Endometrial microvascular endothelial cells (primary cell): ENCODE data around the gene FAM118B. TPM values are rescaled to one million over a fixed set of nuclear protein-coding genes. Genes with fewer than 3 reads are reported as not detected.
"Not testable (repeated sequence)": the region's sequence is repeated elsewhere in the genome, so short reads cannot be mapped to it uniquely, and the experiment has no call there.

Source experiments
- in situ Hi-C: cut with HindIII; loops from 2 replicates; pipeline ENCODE4 v1.10.0; 2017; ENCODE audit warnings: low sequenced_read_pairs, low pct_unique_long_range_greater_than_20kb; ENCODE audit errors: inconsistent ontology term
- total RNA-seq: library from RNA; depleted of rRNA; stranded (reverse); fragments of >200 nt; gene quantifications from one replicate; pipeline ENCODE4 v1.2.3, GENCODE V29; 2015; ENCODE audit errors: inconsistent ontology term

The FAM118B gene
- total RNA-seq, 1 donor from 2014 or later: 33.2 TPM

- in situ Hi-C loops: no loop called here
Measured at GRCh38 chr11:126290887-126291286, 79.3 kb downstream of the FAM118B start.

- in situ Hi-C loops: no loop called here
Measured at GRCh38 chr11:126293726-126294125, 82.1 kb downstream of the FAM118B start.

- in situ Hi-C loops: no loop called here
Measured at GRCh38 chr11:126297004-126297403, 85.4 kb downstream of the FAM118B start.

DNA sequence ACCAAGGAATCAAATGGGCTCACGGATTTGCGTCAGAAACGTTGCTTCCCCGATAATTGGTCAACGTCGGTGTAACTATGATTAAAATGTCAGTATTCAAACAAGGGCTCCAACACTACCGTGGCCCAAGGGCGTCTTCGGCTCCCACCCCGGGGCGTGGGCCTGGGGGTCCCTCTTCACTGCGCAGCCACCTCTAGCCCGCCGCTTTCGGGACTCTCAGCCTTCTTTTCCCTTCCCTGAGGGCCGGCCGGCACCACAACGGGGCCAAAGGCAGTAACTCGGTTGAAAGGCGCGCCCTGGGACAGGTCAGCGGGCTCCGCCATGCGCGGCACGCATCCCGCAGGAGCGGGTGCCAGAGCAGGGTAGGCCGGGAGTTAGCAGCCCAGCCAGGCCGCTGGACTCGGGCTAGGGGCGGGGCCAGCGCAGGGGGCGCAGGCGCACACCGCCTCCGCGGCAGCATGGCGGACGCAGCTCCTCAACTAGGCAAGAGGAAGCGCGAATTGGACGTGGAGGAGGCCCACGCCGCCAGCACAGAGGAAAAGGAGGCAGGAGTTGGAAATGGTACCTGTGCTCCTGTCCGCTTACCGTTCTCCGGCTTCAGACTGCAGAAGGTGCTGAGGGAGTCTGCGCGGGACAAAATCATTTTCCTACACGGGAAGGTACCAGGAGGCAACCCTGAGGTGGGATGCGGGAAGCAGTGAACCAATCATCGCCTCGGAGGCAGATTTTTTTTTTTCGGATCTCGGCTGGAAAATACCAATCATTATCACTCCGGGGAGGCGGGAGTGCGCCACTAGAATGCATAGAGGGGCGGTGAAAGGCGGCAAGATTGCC is 92.3 kb downstream of the FAM118B start, which contains the start of gene DCPS:
DCPS (plus strand) TSS at position 438 of the 834 bp plus-strand sequence; CDS start at position 459, 21 bp downstream.
- in situ Hi-C loops: no loop called here

DNA sequence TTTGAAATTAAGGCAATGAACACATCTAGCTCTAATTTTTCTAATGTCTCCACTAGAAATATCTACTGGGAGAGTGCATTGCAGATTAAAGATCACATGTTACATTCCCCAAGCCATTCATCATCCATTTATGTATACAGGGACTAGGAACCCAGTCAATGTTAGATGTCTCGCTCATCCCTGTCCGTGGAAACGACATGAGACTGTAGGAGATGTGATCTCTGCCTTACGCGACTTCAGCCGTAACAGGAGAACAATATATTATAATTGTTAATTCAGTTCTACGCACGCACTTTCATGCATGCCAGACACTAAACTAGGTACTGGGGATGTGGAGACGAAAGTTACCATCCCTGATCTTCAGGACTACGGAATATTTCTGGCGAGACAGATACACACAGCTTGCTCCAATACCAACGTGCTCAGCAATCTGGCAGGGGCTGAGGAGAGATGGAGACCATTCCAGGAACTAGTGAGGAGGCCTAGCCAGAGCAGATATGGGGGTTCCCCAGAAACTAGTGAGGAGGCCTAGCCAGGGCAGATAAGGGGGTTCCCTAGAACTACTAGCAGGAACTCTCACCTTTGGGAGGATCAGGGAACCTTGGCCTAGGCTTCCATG is 93.0 kb downstream of the FAM118B start:
- in situ Hi-C loops: no loop called here

DNA sequence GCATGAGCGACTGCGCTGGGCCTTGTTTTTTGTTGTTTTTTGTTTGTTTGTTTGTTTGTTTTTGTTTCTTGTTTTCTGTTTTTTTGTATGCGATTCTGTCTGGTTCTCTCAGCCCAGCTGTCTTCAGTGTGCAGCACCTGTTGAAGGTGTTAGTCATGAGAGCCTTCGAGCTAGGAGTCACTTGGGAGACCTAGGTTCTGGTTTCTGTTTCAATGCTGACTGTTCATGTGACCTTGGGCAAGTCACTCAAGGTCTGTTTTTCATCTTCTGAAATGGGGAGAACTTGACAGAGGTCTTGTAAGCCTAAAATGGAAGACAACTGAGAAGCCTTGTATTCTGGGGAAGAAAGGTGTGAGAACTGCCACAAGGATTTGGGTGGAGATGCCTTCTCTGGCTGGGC is 94.1 kb downstream of the FAM118B start:
- in situ Hi-C loops: no loop called here

DNA sequence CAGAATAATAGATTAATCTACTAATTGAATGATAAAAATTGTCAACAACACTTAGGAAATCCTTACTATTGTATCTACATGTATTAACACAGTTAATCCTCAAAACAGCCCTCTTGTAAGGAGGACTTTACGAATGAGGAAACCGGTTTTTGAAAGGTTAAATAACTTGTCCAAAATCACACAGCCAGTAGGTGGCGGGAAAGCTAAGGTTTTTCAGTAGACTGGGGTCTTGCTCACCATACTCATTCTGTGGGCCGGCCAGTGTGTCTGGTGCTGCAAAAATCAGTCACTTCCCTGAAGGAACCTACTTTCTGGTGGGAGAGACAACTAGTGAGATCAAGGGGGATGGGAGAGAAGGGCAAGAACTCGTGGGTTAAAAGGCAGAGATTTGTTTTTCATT is 96.1 kb downstream of the FAM118B start:
- in situ Hi-C loops: no loop called here

- in situ Hi-C loops: no loop called here
Measured at GRCh38 chr11:126308271-126308671, 96.7 kb downstream of the FAM118B start.

DNA sequence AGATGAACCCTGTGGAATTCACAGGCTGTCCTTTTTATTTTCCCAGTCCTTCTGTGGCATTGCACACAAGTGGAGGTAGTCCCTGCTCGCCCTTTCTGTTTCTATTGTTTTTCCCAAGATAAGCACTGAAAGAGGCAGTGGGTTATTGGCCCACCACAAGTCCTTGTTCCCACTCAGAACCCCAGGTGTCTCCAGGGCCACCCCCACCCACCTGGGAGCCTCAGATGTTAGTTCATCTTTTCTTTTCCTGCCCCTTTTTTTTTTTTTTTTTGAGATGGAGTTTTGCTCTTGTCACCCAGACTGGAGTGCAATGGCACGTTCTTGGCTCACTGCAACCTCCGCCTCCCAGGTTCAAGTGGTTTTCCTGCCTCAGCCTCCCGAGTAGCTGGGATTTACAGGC is 97.2 kb downstream of the FAM118B start:
- in situ Hi-C loops: not testable (repeated sequence)

DNA sequence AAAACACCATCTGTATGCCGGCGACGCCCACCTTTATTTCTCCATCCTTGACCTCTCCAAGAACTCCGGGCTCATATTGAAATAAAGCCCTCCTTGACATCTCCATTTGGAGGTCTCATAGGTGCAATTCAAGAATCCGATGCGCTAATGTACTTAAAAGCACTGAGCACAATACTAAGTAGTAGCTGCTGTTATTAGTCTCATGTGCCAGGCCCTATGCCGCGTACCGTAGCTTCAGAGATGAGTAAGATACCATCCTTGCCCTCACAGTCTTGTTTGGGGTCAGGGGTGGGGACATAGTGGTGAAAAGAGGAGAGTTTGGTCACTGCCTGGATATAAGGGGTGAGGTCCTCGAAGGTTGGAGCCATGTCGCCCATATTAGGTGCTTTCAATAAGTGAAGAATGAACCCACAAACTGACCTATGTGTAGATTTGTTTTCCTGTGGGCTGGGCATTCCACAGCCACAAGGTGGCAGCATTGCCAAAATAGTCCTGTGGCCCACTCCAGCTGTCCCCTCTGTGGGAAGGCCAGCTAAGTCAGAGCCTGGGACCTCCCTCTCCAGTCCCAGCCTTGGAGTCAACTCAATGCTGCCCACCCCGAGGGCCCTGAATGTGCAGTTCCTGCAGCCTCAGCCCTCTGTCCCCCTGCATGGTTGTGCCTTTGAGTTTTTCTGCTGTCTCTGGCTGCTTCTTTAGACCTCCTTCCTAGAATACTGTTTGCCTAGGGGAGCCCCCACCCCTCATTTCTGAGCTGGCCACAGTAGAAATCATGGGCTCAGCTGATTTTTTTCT is 98.8 kb downstream of the FAM118B start:
- in situ Hi-C loops: no loop called here

DNA sequence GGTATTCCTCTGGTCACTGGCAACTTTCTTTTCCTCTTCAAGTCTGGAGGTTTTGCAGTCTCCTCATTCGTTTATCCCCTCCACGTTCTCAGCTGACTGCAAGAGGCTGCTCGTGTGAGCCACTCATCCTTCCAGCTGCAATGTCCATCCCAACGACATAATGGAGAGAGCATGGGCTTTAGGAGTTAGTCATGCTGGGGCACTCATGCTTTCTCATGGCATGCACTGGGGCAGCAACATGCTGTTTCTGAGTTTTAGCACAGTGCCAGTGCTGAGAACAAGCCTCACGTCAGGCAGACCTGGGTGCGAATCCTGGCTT is 99.4 kb downstream of the FAM118B start:
- in situ Hi-C loops: no loop called here

GRCh38 chr11:126311401-126312291 is 100.1 kb downstream of the FAM118B start:
- in situ Hi-C loops: no loop called here

Other genes with a start within 250 kb of the FAM118B start
- gene CDON, start 148.9 kb upstream of the FAM118B start, total RNA-seq: 4.3 TPM
- gene RPUSD4, start 132 bp upstream of the FAM118B start, total RNA-seq: 22.3 TPM
- 126 TPM for gene SRPRA, start 57.1 kb downstream of the FAM118B start, total RNA-seq
- gene FOXRED1, start 57.4 kb downstream of the FAM118B start, total RNA-seq: 21.6 TPM
- gene TIRAP, start 71.3 kb downstream of the FAM118B start, total RNA-seq: 11.4 TPM
- 29.1 TPM for gene DCPS, start 92.3 kb downstream of the FAM118B start, total RNA-seq
- 33.8 TPM for gene ST3GAL4, start 143.9 kb downstream of the FAM118B start, total RNA-seq